ENCODE data around the gene FOXJ1. TPM values are rescaled to one million over a fixed set of nuclear protein-coding genes. Genes with fewer than 3 reads are reported as not detected.

The FOXJ1 gene
- total RNA-seq, 1 donor from 2014 or later = 4.5 TPM

DNA sequence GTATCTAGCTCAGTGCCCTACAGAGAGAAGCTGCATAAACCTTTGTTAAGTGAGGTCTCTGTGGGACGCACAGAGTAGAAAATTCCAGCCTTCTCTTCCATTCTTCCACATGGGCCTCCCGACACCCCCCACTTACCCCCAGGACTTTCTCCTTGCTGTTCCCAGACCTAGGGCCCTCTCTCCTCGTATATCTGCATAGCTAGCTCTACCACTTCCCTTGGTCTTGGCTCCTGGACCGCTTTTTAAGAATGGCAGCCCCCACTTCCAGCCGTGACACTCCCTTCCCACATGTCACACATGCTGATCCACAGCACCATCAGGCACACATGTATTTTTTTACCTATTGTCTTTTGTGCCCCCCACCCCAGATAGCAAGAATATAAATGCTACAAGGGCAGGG is 16.7 kb upstream of the FOXJ1 start:
- Mint-ChIP-seq H3K36me3 (ENCODE audit: low read depth) (peaks cover 4% of the 10 kb centered on the region), H3K4me1 (peaks cover 3% of the 10 kb centered on the region), H3K4me3 (no peak overlapping the region), H3K27me3 (ENCODE audit: low read depth) (no peaks in the 10 kb centered on the region), H3K9me3 (no peaks in the 10 kb centered on the region), H3K27ac (ENCODE audit: unreplicated experiment) (peak overlapping the region; percentile 79)
- TF ChIP-seq, protein P1, sequence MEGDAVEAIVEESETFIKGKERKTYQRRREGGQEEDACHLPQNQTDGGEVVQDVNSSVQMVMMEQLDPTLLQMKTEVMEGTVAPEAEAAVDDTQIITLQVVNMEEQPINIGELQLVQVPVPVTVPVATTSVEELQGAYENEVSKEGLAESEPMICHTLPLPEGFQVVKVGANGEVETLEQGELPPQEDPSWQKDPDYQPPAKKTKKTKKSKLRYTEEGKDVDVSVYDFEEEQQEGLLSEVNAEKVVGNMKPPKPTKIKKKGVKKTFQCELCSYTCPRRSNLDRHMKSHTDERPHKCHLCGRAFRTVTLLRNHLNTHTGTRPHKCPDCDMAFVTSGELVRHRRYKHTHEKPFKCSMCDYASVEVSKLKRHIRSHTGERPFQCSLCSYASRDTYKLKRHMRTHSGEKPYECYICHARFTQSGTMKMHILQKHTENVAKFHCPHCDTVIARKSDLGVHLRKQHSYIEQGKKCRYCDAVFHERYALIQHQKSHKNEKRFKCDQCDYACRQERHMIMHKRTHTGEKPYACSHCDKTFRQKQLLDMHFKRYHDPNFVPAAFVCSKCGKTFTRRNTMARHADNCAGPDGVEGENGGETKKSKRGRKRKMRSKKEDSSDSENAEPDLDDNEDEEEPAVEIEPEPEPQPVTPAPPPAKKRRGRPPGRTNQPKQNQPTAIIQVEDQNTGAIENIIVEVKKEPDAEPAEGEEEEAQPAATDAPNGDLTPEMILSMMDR (conservative IDR thresholded peaks at IDR 0.05) = no peak
- no peak for DNase-seq (ENCODE audit: low read depth, low spot score)

DNA sequence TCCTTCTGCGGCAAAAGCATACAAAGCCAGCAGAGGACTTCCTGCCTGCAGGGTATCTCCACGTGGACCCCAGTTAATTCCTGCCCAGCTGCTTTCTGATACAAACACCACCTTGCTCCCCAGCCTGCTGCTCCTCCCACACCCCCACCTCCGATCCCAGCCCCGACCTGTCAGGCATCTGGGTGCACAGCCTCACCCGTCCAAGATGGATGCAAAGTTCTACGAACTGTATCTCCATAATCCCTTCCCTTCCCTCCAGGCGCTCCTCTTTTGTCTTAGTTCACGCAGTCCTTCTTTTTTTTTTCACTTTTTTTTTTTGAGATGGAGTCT is 15.6 kb upstream of the FOXJ1 start:
- Mint-ChIP-seq H3K4me1 (peaks cover 3% of the 10 kb centered on the region), H3K9me3 (no peaks in the 10 kb centered on the region), H3K36me3 (ENCODE audit: low read depth) (peaks cover 4% of the 10 kb centered on the region), H3K4me3 (no peak overlapping the region), H3K27ac (ENCODE audit: unreplicated experiment) (peak overlapping the region; percentile 95), H3K27me3 (ENCODE audit: low read depth) (no peaks in the 10 kb centered on the region)
- TF ChIP-seq, protein P1 (conservative IDR thresholded peaks at IDR 0.05) = no peak
- no peak for DNase-seq (ENCODE audit: low read depth, low spot score)

DNA sequence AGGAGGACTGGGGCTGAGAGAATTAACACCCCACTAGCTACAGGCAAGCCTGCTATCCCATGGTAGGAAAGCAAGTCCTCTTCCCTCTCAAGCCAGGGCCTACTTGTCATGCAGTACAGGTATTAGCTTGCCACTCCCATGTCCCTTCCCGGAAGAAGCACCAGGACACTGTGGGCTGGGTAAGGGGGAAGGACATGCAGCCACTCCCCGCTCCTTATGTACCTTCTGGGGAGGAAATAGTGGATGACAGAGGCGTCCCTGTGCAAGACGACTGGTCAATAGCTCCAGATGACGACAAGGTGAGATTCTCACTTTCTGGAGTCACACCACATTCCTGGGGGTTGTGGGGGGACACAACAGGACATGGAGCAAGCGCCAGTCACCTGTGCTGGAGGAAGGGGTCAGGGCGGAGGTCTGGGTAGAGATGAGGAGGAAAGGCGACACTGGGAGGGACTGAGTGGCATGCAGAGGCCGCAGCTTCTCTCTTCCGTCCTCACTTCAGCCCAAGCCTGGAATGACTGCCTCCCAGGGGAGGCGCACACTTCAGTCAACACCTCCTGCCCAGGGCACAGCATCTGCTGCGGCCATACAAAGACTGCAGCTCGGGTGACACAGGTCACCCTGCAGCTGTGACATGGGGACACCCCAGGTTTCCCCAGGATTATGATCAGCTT is 15.1 kb upstream of the FOXJ1 start:
- peak overlapping the region; percentile 27 for H3K27ac Mint-ChIP-seq (ENCODE audit: unreplicated experiment)
- no peak for DNase-seq (ENCODE audit: low read depth, low spot score)
- no peaks in the 10 kb centered on the region for H3K9me3 Mint-ChIP-seq
- TF ChIP-seq, protein P1 (conservative IDR thresholded peaks at IDR 0.05) = no peak
- peaks cover 3% of the 10 kb centered on the region for H3K4me1 Mint-ChIP-seq
- peaks cover 4% of the 10 kb centered on the region for H3K36me3 Mint-ChIP-seq (ENCODE audit: low read depth)
- no peaks in the 10 kb centered on the region for H3K27me3 Mint-ChIP-seq (ENCODE audit: low read depth)
- no peak overlapping the region for H3K4me3 Mint-ChIP-seq

DNA sequence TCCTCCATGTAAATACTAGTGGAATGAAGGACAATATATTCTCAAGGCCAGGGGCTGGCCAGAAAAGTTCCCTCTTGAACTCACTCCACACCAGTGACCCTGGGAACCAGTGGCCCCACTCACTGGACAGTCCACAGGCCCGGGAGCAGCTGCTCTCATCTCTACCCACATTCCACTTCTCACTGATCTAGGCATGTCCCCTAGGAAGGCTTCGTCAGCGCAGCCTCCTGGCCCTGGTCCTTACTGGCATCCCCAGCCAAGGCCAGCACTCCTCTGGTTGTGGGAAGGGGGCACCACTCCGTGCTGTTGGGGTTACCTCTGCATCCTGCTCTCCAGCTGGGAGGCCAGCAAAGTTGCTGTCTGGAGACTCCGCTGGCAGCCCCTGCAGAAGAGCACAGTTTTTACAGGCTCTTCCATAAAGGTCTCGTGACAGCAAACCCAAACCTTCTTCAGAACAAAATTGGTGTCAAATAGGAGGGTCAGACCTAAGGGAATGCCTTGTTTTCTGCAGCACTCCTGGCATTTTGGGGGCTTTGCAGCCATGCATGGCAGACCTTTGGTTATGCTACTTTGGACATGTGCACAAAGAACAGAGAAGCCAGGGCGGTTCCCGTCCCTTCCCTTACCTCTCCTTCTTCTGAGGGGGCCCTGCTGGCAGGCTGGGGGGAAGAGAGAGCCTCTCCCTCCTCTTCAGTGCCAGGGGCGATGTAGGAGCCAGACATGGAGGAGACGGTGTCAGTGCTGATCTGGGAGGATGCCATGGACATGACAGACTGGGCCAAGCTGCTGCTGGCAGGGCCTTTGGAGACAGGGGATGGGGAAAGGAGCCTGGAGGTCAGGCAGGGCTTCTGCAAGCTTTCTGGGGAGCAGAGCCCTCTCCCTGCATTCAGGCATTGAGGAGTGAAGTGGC is 14.1 kb upstream of the FOXJ1 start:
- peaks cover 3% of the 10 kb centered on the region for H3K4me1 Mint-ChIP-seq
- no peaks in the 10 kb centered on the region for H3K27me3 Mint-ChIP-seq (ENCODE audit: low read depth)
- H3K27ac Mint-ChIP-seq (ENCODE audit: unreplicated experiment) = no peak overlapping the region
- DNase-seq (ENCODE audit: low read depth, low spot score) = no peak
- H3K9me3 Mint-ChIP-seq = no peaks in the 10 kb centered on the region
- TF ChIP-seq, protein P1 (conservative IDR thresholded peaks at IDR 0.05) = no peak
- H3K36me3 Mint-ChIP-seq (ENCODE audit: low read depth) = peaks cover 4% of the 10 kb centered on the region
- H3K4me3 Mint-ChIP-seq = no peak overlapping the region

DNA sequence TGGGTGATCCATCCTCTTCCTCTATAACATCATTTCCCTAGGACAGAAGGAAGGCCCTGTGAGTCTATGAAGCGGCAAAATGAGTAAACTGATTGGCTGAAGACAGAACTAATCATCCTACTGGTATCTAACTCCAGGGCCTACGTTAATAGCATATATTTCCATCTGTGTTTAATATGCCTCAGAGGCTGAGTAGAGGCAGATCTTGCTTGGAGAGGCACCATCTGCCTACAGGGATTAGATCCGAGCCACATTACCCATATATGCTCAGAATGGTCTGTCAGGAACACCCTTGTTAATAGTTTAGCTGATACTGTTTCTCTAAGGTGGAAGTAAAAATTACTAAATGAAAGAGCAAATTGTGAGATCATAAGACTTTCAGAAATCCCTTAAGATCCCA is 13.2 kb upstream of the FOXJ1 start:
- Mint-ChIP-seq H3K27ac (ENCODE audit: unreplicated experiment) (no peak overlapping the region), H3K9me3 (no peaks in the 10 kb centered on the region), H3K36me3 (ENCODE audit: low read depth) (peaks cover 4% of the 10 kb centered on the region), H3K27me3 (ENCODE audit: low read depth) (no peaks in the 10 kb centered on the region), H3K4me1 (peaks cover 3% of the 10 kb centered on the region), H3K4me3 (no peak overlapping the region)
- TF ChIP-seq, protein P1 (conservative IDR thresholded peaks at IDR 0.05) = no peak
- DNase-seq (ENCODE audit: low read depth, low spot score) = no peak
